Esophagus (tissue), 2 donors: Measurements from ENCODE around the gene CCDC170. TPM values are rescaled to one million over a fixed set of nuclear protein-coding genes. Genes with fewer than 3 reads are reported as not detected.

Experiments
- H3K27ac ChIP-seq, 2 donors: one replicate each; pipeline ENCODE4 v1.5.1; 2013; ENCODE audit warnings: low read depth in 2 of 2, mild to moderate bottlenecking in 2 of 2, inconsistent platforms in 1 of 2, low read length in 1 of 2, moderate library complexity in 1 of 2
- H3K27me3 ChIP-seq, 2 donors: one replicate each; pipeline ENCODE4 v1.6.1; 2013; ENCODE audit warnings: low read length in 2 of 2, control low read depth in 1 of 2, mild to moderate bottlenecking in 1 of 2; ENCODE audit not compliant: insufficient read depth in 2 of 2, control insufficient read depth in 1 of 2
- H3K36me3 ChIP-seq, 2 donors: one replicate each; pipeline ENCODE4 v1.6.1; 2013; ENCODE audit warnings: low read length in 1 of 2; ENCODE audit not compliant: control insufficient read depth in 2 of 2, insufficient read depth in 2 of 2
- H3K4me1 ChIP-seq, 2 donors: one replicate each; pipeline ENCODE4 v1.6.1; 2013; ENCODE audit warnings: low read length in 1 of 2; ENCODE audit not compliant: control insufficient read depth in 2 of 2, insufficient read depth in 2 of 2
- H3K4me3 ChIP-seq, 2 donors: one replicate each; pipeline ENCODE4 v1.5.1; 2013; ENCODE audit warnings: low read length in 2 of 2, mild to moderate bottlenecking in 2 of 2, low read depth in 1 of 2, moderate library complexity in 1 of 2
- H3K9me3 ChIP-seq, 2 donors: one replicate each; pipeline ENCODE4 v1.6.1; 2013; ENCODE audit warnings: mild to moderate bottlenecking in 2 of 2, low read depth in 1 of 2, low read length in 1 of 2, moderate library complexity in 1 of 2; ENCODE audit not compliant: control insufficient read depth in 2 of 2, insufficient read depth in 1 of 2
- WGBS, 2 donors: extraction: QIAGEN DNeasy Blood & Tissue Kit; methylation state at CpG; one replicate each; pipeline ENCODE4 v1.1.7; 2013; 5-methylcytosine and 5-hydroxymethylcytosine counted together
- polyA plus RNA-seq, 2 donors: library from polyadenylated mRNA; stranded (reverse); fragments of 200-250 nt; gene quantifications; one replicate each; pipeline ENCODE4 v1.2.3, GENCODE V29; 2013
- donor health status: healthy with polysubstance abuse.
- donor health status: Bipolar disorder and iron deficiency.

CCDC170 gene
- polyA plus RNA-seq, 2 donors, result 0.02 to 0.04 TPM

GRCh38 chr6:151634336-151634720, 140.5 kb downstream of the CCDC170 start:
- Histone ChIP-seq H3K27me3 (no peaks in the 10 kb centered on the region), H3K36me3 (no peaks in the 10 kb centered on the region), H3K9me3 (no peaks in the 10 kb centered on the region), H3K27ac (no peak overlapping the region), H3K4me3 (no peak overlapping the region), H3K4me1 (no peaks in the 10 kb centered on the region)
- 82 to 84% methylated on average over 3 of the region's 3 CpGs for WGBS, 2 donors

DNA sequence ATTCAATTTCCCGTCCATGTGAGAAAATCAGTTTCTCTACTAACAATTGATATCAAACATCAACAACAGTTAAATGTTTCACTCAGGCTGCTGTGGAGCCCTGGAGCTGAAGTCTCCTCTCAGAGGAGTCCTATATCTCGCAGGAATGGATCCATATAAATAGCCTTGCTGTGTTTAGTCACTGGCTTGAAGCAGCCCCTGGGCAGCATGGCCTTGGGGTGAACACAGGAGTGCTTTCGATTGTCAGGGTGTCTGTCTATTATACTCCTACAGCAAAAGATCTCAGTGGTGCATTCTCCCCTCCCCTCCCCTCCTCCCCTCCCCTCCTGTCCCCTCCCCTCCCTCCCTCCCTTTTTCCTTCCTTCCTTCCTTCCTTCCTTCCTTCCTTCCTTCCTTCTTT, 141.9 kb downstream of the CCDC170 start:
- 82 to 88% methylated on average over 3 of the region's 3 CpGs for WGBS, 2 donors
- no peaks in the 10 kb centered on the region for H3K4me1 ChIP-seq

GRCh38 chr6:151637814-151638213, 144.0 kb downstream of the CCDC170 start:
- 80 to 93% methylated on average over 3 of the region's 3 CpGs for WGBS, 2 donors
- H3K27me3 ChIP-seq, result no peaks in the 10 kb centered on the region
- no peak overlapping the region for H3K27ac ChIP-seq
- H3K9me3 ChIP-seq, result peaks cover 0 to 2% of the 10 kb centered on the region in 2 donors
- no peak overlapping the region for H3K4me3 ChIP-seq
- no peaks in the 10 kb centered on the region for H3K36me3 ChIP-seq
- H3K4me1 ChIP-seq, result no peaks in the 10 kb centered on the region

More for the DNA sequence above, 141.9 kb downstream of the CCDC170 start:
- H3K9me3 ChIP-seq, result no peaks in the 10 kb centered on the region
- H3K36me3 ChIP-seq, result no peaks in the 10 kb centered on the region
- H3K27me3 ChIP-seq, result no peaks in the 10 kb centered on the region
- no peak overlapping the region for H3K27ac ChIP-seq
- no peak overlapping the region for H3K4me3 ChIP-seq

GRCh38 chr6:151639750-151640149, 145.9 kb downstream of the CCDC170 start:
- Histone ChIP-seq H3K27me3 (no peaks in the 10 kb centered on the region), H3K4me1 (no peaks in the 10 kb centered on the region), H3K27ac (no peak overlapping the region), H3K4me3 (no peak overlapping the region), H3K9me3 (peaks cover 0 to 2% of the 10 kb centered on the region in 2 donors), H3K36me3 (no peaks in the 10 kb centered on the region)
- 74 to 88% methylated on average over 1 of the region's 1 CpG for WGBS, 2 donors

DNA sequence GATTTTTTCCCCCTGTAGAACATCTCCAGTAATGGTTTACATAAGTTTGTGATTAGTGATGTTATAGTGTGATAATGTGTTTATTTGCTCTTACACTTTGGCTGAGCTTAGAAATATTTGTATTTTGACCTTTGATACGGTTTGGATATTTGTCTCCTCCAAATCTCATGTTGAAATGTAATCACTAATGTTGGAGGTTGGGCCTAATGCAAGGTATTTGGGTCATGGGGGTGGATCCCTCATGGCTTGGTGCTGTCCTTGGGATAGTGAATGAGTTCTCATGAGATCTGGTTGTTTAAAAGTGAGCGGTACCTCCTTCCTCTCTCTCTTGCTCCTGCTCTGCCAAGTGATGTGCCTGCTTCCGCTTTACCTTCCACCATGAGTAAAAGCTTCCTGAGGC, 147.2 kb downstream of the CCDC170 start:
- no peak overlapping the region for H3K27ac ChIP-seq
- 76 to 79% methylated on average over 3 of the region's 3 CpGs for WGBS, 2 donors
- no peak overlapping the region for H3K4me3 ChIP-seq
- no peaks in the 10 kb centered on the region for H3K27me3 ChIP-seq
- H3K4me1 ChIP-seq, result no peaks in the 10 kb centered on the region
- peaks cover 0 to 2% of the 10 kb centered on the region in 2 donors for H3K9me3 ChIP-seq
- no peaks in the 10 kb centered on the region for H3K36me3 ChIP-seq

- 71 to 77% methylated on average over 12 of the region's 12 CpGs for whole genome bisulfite sequencing, 2 donors
Observed at GRCh38 chr6:151647976-151648639, 154.3 kb downstream of the CCDC170 start.

GRCh38 chr6:151649835-151650234, 156.0 kb downstream of the CCDC170 start:
- H3K27ac ChIP-seq, result no peak overlapping the region
- no peaks in the 10 kb centered on the region for H3K9me3 ChIP-seq
- H3K4me1 ChIP-seq, result no peaks in the 10 kb centered on the region
- H3K4me3 ChIP-seq, result no peak overlapping the region
- no peaks in the 10 kb centered on the region for H3K36me3 ChIP-seq
- no peaks in the 10 kb centered on the region for H3K27me3 ChIP-seq
- WGBS, 2 donors, result 80 to 81% methylated on average over 4 of the region's 4 CpGs

More at GRCh38 chr6:151647976-151648639, 154.3 kb downstream of the CCDC170 start:
- no peak overlapping the region for H3K27ac ChIP-seq
- no peaks in the 10 kb centered on the region for H3K9me3 ChIP-seq
- no peaks in the 10 kb centered on the region for H3K4me1 ChIP-seq
- no peaks in the 10 kb centered on the region for H3K36me3 ChIP-seq
- no peaks in the 10 kb centered on the region for H3K27me3 ChIP-seq
- H3K4me3 ChIP-seq, result no peak overlapping the region

GRCh38 chr6:151651639-151652038, 157.8 kb downstream of the CCDC170 start:
- 88% methylated on average over 3 of the region's 3 CpGs for WGBS, 2 donors
- Histone ChIP-seq H3K4me1 (no peaks in the 10 kb centered on the region), H3K27me3 (no peaks in the 10 kb centered on the region), H3K9me3 (no peaks in the 10 kb centered on the region), H3K4me3 (no peak overlapping the region), H3K36me3 (no peaks in the 10 kb centered on the region), H3K27ac (no peak overlapping the region)

DNA sequence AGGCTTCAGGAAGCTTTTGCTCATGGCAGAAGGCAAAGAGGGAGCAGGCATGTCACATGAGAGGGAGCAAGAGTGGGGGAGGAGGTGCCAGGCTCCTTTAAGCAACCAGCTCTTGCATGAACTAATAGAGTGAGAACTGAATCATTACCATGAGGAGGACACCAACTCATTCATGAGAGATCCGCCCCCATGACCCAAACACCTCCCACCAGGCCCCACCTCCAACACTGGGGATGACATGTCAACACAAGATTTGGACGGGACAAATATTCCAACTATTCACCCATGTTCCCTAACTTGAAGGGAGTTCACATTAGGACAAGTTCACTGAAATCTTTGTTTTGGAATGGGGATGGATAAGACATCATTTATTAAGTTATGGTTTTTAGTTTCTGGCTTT, 158.5 kb downstream of the CCDC170 start:
- WGBS, 2 donors, result 45 to 57% methylated on average over 2 of the region's 2 CpGs
- Histone ChIP-seq H3K36me3 (no peaks in the 10 kb centered on the region), H3K4me1 (no peaks in the 10 kb centered on the region), H3K9me3 (no peaks in the 10 kb centered on the region), H3K4me3 (no peak overlapping the region), H3K27ac (no peak overlapping the region), H3K27me3 (no peaks in the 10 kb centered on the region)

GRCh38 chr6:151655099-151655498, 161.3 kb downstream of the CCDC170 start:
- Histone ChIP-seq H3K27ac (no peak overlapping the region), H3K4me3 (no peak overlapping the region), H3K36me3 (no peaks in the 10 kb centered on the region), H3K4me1 (no peaks in the 10 kb centered on the region), H3K9me3 (no peaks in the 10 kb centered on the region), H3K27me3 (no peaks in the 10 kb centered on the region)
- 96% methylated on average over 2 of the region's 2 CpGs for WGBS, 2 donors
